Epithelial cell of esophagus (primary cell): ENCODE results near the gene PIP5K1C.
A peak's percentile ranks its signal among the peaks of the same experiment; 100 is the strongest.

Experiments used
- DNase-seq: peaks from one replicate; pipeline ENCODE4 v3.0.0; 2010; ENCODE audit warnings: low read depth
- H3K4me3 ChIP-seq: 2 replicates; pipeline ENCODE4 v1.5.1; 2011; ENCODE audit warnings: mild to moderate bottlenecking, low read length, control low read depth
- CTCF ChIP-seq: IDR thresholded peaks from 2 replicates; pipeline ENCODE4 v1.5.1; 2011; ENCODE audit warnings: low read depth, mild to moderate bottlenecking, low read length, control low read depth, inconsistent platforms; ENCODE audit not compliant: insufficient read depth; ENCODE audit errors: missing control alignments

PIP5K1C gene

GRCh38 chr19:3642987-3643673, 57.1 kb downstream of the PIP5K1C start:
- no peak overlapping the region for H3K4me3 ChIP-seq
- peak; percentile 22 for DNase-seq

DNA sequence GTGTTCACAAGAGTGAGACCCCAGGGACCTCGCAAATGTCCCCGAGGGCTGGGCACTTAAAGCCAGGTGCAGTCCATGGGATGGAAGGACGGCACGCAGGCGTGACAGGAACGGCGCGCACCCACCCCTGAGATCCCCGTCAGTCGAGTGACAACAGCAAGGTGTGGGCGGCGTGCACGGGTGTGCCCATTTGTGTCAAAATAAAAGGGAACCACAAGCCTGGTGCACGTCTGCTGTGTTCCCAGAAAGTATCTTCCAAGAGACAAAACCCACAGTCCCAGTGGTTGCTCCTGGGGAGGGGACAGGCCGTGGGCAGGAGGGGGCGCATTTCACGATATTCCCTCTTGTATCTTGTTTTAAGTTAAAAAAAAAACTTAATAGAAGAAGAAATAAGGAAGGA, 58.0 kb downstream of the PIP5K1C start:
- no peak for TF ChIP-seq CTCF
- DNase-seq = no peak
- H3K4me3 ChIP-seq = no peak overlapping the region

More at GRCh38 chr19:3642987-3643673, 57.1 kb downstream of the PIP5K1C start:
- TF ChIP-seq CTCF = no peak

GRCh38 chr19:3641515-3642269, 58.6 kb downstream of the PIP5K1C start:
- no peak for TF ChIP-seq CTCF
- H3K4me3 ChIP-seq = no peak overlapping the region
- DNase-seq = no peak

DNA sequence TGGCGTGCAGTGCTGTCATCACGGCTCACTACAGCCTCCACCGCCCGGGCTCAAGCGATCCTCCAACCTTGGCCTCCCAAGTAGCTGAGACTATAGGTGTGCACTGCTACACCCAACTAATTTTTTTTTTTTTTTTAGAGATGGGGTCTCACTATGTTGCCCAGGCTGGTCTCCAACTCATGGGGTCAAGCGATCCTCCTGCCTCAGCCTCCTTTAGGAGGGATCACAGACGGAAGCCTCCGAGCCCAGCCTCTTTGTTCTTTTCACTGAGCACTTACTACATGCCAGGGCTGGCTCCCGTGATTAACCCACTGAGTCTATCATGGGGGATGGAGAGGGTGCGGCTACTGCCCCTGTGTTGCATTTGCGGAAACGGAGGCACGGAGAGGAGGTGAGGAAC, 60.8 kb downstream of the PIP5K1C start:
- H3K4me3 ChIP-seq = no peak overlapping the region
- TF ChIP-seq CTCF = no peak
- no peak for DNase-seq

DNA sequence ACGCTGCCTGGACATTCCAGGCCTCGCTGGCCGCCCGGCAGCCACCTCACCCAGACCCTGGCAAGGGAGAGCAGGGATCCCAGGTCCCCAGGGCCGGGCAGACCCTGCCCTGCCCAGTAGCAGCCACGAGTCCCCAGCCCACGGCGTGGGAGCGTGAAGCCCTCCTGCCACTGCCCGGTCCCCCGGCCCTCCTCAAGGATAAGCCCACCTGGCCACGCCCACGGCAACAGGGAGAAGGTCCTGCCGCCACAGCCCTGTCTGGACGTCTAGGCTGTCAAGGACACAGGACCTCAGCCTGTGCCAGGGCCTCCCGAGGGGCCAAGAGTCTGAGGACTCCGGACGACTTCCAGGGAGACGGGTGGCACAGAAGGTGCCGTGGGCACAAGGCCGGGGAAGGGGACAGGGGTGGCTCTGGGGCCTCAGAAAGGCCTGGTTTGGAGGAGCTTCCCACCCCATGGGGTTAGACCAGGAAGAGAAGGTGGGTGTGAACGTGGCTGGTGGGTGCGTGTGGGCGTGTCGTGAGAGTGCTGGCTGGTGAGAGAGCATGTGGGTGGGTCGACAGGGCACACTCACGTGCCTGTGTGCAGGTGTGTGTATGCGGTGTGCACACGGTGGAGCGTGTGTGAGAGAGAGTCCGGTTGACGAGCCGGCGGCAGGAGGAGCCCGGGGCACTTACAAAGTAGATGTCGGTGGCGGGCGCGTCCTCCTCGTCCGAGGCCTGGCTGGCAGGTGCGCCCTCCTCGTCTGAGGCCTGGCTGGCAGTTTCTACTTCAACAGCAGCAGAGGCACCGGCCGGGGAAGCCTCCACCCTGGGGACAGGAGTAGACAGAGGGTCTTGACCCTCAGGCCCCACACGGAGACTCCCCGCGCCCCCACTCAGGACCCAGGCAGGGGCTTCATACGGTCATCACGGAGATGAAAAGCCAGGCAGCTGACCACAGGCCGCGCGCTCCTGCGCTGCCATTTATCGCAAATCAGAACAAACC, 61.8 kb downstream of the PIP5K1C start:
- no peak overlapping the region for H3K4me3 ChIP-seq
- TF ChIP-seq CTCF = no peak
- DNase-seq = no peak

DNA sequence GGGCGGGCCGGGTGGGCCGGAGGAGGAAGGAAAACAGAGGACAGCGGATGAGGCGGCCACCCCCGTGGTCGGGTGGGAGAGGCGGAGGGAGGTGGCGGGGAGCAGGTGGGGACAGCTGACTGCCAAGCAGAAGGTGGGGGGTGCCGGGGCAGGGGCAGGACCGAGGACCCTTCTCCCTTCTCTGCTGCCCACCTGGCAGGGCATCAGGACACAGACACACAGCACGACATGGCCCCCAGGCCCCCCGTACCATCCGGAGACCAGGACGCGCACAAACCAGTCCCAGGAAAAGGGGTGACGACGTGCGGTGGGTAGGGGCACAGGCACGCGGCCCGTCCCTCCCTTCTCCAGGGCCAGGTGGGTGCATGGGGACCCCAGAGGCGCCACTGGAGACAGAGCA, 62.6 kb downstream of the PIP5K1C start:
- no peak overlapping the region for H3K4me3 ChIP-seq
- no peak for TF ChIP-seq CTCF
- no peak for DNase-seq
